Activated CD8-positive, alpha-beta T cell treated with anti-CD3 and anti-CD28 coated beads for 36 hours (primary cell): ENCODE results near the gene MAP3K3. TPM values are rescaled to one million over a fixed set of nuclear protein-coding genes. Genes with fewer than 3 reads are reported as not detected.

ENCODE experiments used
- ATAC-seq: fragments of 200-7000 bp; cut with Tn5 transposase; one replicate; pipeline ENCODE4 v1.10.0; 2021; ENCODE audit warnings: mild to moderate bottlenecking, moderate library complexity
- CTCF ChIA-PET: fragments of 350-600 bp; sonication (Branson Sonifier 250); formaldehyde crosslinking; loops from one replicate; lab custom pipeline; 2021; ENCODE audit warnings: antibody characterized with exemption; lab: Charles Lee
- POLR2A ChIA-PET: fragments of 350-600 bp; sonication (Branson Sonifier 250); formaldehyde crosslinking; loops from one replicate; lab custom pipeline; 2021; ENCODE audit warnings: antibody characterized with exemption; lab: Charles Lee
- DNase-seq: peaks from one replicate; pipeline ENCODE4 v3.0.0-alpha.2; 2020
- H3K27ac Mint-ChIP-seq: one replicate; pipeline ENCODE4 v1.8.0; 2021; ENCODE audit warnings: mild to moderate bottlenecking, mixed read lengths
- H3K27me3 Mint-ChIP-seq: one replicate; pipeline ENCODE4 v1.8.0; 2021; ENCODE audit warnings: mixed read lengths
- H3K36me3 Mint-ChIP-seq: one replicate; pipeline ENCODE4 v1.8.0; 2021; ENCODE audit warnings: low read depth, mixed read lengths
- H3K4me1 Mint-ChIP-seq: one replicate; pipeline ENCODE4 v1.8.0; 2021; ENCODE audit warnings: low read depth, mixed read lengths
- H3K4me3 Mint-ChIP-seq: one replicate; pipeline ENCODE4 v1.8.0; 2021; ENCODE audit warnings: mild to moderate bottlenecking, moderate library complexity, mixed read lengths
- H3K9me3 Mint-ChIP-seq: one replicate; pipeline ENCODE4 v1.8.0; 2021; ENCODE audit warnings: mixed read lengths
- intact Hi-C: fragments of 100-400 bp; cut with micrococcal nuclease; formaldehyde crosslinking; loops from one replicate; pipeline ENCODE4 v1.10.0; 2022
- total RNA-seq, 2 experiments: library from RNA; stranded (reverse); gene quantifications; one replicate each; pipeline ENCODE4 v1.2.3, GENCODE V29; 2021
- TF ChIP-seq, protein P1 (sequence below): fragments of 200-600 bp; IDR thresholded peaks from one replicate; pipeline ENCODE4 v1.8.0; 2022; ENCODE audit warnings: antibody characterized with exemption, mild to moderate bottlenecking

MAP3K3 gene
- total RNA-seq, 2 experiments from 2014 or later: 20.6 to 22.5 TPM

DNA sequence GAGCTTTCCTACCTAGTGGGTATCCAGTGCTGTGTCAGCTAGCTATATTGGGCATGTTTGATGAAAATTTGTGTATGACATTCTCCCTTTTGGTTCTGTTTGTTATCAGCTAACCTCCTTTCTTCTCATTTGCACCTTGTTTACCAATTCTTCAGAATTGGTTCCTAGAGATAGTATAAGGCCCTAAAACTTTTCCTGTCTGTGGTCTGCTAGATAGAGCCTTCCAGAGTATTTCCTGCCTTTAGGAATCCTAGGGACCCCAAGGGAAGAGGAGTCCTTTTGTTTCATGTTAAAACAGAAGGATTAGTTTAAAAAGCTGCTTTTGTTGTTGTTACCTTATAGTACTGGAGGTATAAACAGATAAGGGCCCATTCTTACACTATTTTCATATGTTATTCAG lies 11.5 kb downstream of the MAP3K3 start:
- H3K9me3 Mint-ChIP-seq: no peaks in the 10 kb centered on the region
- DNase-seq (no peak), ATAC-seq (no peak)
- intact Hi-C loops: no loop called here
- peak overlapping the region; percentile 26 for H3K27ac Mint-ChIP-seq
- H3K4me1 Mint-ChIP-seq: peaks cover 18% of the 10 kb centered on the region
- ChIA-PET CTCF (interaction anchor here (0.7 to 2.5 kb wide), 3 partner anchors 22 to 208 kb away, joined by 3 to 12 read pairs (median 3); no protein-coding TSS in a partner anchor), POLR2A (interaction anchor here (1.8 kb wide), 1 partner anchor 12 kb away, joined by 5 read pairs; the partner anchor contains the start of gene MAP3K3)
- H3K36me3 Mint-ChIP-seq: peaks cover 12% of the 10 kb centered on the region
- TF ChIP-seq, protein P1, sequence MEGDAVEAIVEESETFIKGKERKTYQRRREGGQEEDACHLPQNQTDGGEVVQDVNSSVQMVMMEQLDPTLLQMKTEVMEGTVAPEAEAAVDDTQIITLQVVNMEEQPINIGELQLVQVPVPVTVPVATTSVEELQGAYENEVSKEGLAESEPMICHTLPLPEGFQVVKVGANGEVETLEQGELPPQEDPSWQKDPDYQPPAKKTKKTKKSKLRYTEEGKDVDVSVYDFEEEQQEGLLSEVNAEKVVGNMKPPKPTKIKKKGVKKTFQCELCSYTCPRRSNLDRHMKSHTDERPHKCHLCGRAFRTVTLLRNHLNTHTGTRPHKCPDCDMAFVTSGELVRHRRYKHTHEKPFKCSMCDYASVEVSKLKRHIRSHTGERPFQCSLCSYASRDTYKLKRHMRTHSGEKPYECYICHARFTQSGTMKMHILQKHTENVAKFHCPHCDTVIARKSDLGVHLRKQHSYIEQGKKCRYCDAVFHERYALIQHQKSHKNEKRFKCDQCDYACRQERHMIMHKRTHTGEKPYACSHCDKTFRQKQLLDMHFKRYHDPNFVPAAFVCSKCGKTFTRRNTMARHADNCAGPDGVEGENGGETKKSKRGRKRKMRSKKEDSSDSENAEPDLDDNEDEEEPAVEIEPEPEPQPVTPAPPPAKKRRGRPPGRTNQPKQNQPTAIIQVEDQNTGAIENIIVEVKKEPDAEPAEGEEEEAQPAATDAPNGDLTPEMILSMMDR: no peak
- H3K4me3 Mint-ChIP-seq: no peak overlapping the region
- no peaks in the 10 kb centered on the region for H3K27me3 Mint-ChIP-seq

DNA sequence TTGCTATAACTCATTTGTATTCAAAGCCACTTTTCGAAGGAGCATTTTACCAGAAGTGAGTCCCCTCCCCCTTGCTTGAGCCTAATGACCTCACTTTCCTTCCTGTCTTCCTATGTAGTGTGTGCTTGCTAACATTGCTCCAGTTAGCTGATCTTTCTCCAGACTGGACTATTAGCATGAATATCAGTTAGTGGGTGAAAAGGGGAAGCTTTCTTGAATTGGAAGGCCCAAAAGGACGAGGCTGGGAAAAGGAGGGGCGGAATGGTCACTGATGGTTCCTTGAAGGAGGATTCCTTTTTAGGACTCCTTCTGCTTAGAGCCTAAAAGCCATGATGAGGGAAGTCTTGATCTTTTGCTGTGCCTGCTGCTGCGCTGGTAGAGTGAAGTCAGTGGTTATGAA lies 11.9 kb downstream of the MAP3K3 start:
- ChIA-PET CTCF (interaction anchor here (1.0 to 2.5 kb wide), 3 partner anchors 22 to 208 kb away, joined by 3 to 12 read pairs (median 7); no protein-coding TSS in a partner anchor), POLR2A (interaction anchor here (0.9 to 1.8 kb wide), 3 partner anchors 10 to 12 kb away, joined by 3 to 5 read pairs (median 3); partner anchors contain the start of gene MAP3K3)
- H3K4me3 Mint-ChIP-seq: no peak overlapping the region
- intact Hi-C loops: no loop called here
- peaks cover 12% of the 10 kb centered on the region for H3K36me3 Mint-ChIP-seq
- no peaks in the 10 kb centered on the region for H3K9me3 Mint-ChIP-seq
- peaks cover 20% of the 10 kb centered on the region for H3K4me1 Mint-ChIP-seq
- ATAC-seq (peak; percentile 51), DNase-seq (no peak)
- no peaks in the 10 kb centered on the region for H3K27me3 Mint-ChIP-seq
- TF ChIP-seq, protein P1: no peak
- peak overlapping the region; percentile 26 for H3K27ac Mint-ChIP-seq

DNA sequence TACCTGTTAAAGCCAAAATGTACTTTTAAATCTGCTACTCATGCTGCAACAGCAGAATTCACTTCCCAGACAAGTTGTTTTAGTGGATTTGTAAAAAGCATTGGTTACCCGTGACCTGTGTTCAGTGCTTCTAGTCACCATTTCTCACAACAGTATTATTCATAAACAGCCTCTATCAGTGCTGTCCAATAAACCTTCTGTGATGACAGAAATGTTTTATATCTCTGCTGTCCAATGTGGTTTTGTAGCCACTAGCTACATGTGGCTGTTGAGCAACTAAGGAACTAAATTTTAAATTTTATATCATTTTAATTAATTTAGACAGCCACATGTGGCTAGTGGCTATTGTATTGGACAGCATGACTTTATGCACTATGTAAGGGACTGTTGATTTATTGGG lies 12.6 kb downstream of the MAP3K3 start:
- H3K27me3 Mint-ChIP-seq: no peaks in the 10 kb centered on the region
- DNase-seq (no peak), ATAC-seq (no peak)
- H3K27ac Mint-ChIP-seq: no peak overlapping the region
- H3K4me3 Mint-ChIP-seq: no peak overlapping the region
- intact Hi-C loops: no loop called here
- H3K36me3 Mint-ChIP-seq: peaks cover 12% of the 10 kb centered on the region
- no peaks in the 10 kb centered on the region for H3K9me3 Mint-ChIP-seq
- H3K4me1 Mint-ChIP-seq: peaks cover 22% of the 10 kb centered on the region
- ChIA-PET CTCF (interaction anchor here (0.8 to 1.7 kb wide), 4 partner anchors 10 to 209 kb away, joined by 3 to 7 read pairs (median 4); no protein-coding TSS in a partner anchor), POLR2A (interaction anchor here (0.9 to 1.2 kb wide), 2 partner anchors 9 to 12 kb away, joined by 3 read pairs; no protein-coding TSS in a partner anchor)
- TF ChIP-seq, protein P1: no peak

DNA sequence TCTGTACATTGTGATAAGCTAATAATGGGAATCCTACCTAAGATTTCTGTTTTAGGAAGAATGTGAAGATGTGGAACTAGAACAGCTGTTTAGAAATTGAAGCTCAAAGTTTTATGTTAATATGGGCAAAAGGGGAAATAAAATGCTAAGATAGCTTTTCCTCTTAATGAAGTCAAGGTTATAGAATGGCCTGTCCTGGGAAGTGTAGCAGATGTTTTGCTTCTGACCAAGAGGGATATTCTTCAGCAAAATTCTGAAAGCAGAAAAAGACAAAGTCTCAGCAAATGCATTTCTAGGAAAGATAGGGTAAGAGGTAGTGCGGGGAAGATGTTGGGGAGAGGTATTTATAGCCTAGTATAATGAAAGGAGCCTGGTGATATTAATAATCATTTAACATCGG lies 13.1 kb downstream of the MAP3K3 start:
- H3K27me3 Mint-ChIP-seq: no peaks in the 10 kb centered on the region
- TF ChIP-seq, protein P1: no peak
- H3K9me3 Mint-ChIP-seq: no peaks in the 10 kb centered on the region
- peaks cover 12% of the 10 kb centered on the region for H3K36me3 Mint-ChIP-seq
- intact Hi-C loops: no loop called here
- peaks cover 21% of the 10 kb centered on the region for H3K4me1 Mint-ChIP-seq
- ChIA-PET POLR2A (interaction anchor here (1.2 kb wide), 1 partner anchor 12 kb away, joined by 3 read pairs; no protein-coding TSS in a partner anchor), CTCF (interaction anchor here (0.8 to 1.7 kb wide), 4 partner anchors 11 to 209 kb away, joined by 3 to 7 read pairs (median 4); no protein-coding TSS in a partner anchor)
- no peak overlapping the region for H3K4me3 Mint-ChIP-seq
- H3K27ac Mint-ChIP-seq: no peak overlapping the region
- ATAC-seq: no peak
- no peak for DNase-seq

DNA sequence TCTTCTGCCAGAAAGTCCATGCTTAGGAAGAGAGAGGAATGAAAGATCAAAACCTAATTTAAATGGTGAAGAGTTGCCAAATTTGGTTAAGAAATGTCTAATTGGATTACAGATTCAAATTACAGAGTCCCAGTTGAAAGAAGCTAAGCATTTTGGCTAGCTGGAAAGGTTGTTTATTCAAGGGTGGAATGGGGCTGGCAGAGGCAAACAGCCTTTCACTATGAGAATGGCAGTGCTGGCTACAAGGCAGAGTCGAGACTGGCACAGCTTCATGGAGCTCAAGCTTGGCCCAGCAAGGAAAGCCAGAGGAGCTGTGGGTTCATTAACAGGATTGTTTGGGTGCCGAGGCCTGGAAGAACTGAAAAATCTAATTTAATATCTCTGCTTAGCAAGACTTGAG lies 13.6 kb downstream of the MAP3K3 start:
- ChIA-PET POLR2A (interaction anchor here (1.1 to 1.4 kb wide), 3 partner anchors 10 to 30 kb away, joined by 3 to 4 read pairs (median 3); no protein-coding TSS in a partner anchor), CTCF (interaction anchor here (0.9 to 1.7 kb wide), 3 partner anchors 11 to 210 kb away, joined by 3 to 7 read pairs (median 6); no protein-coding TSS in a partner anchor)
- H3K9me3 Mint-ChIP-seq: no peaks in the 10 kb centered on the region
- intact Hi-C loops: no loop called here
- H3K27ac Mint-ChIP-seq: no peak overlapping the region
- H3K27me3 Mint-ChIP-seq: no peaks in the 10 kb centered on the region
- peaks cover 21% of the 10 kb centered on the region for H3K4me1 Mint-ChIP-seq
- ATAC-seq (no peak), DNase-seq (no peak)
- peaks cover 12% of the 10 kb centered on the region for H3K36me3 Mint-ChIP-seq
- TF ChIP-seq, protein P1: no peak
- H3K4me3 Mint-ChIP-seq: no peak overlapping the region
